GM19463 (cell line): ENCODE measurements around the gene IGSF8.

ENCODE experiments used
- ATAC-seq: cut with Tn5 transposase; IDR thresholded peaks from one replicate; pipeline ENCODE4 v1.9.1; 2021; ENCODE audit warnings: mild to moderate bottlenecking, moderate library complexity; ENCODE audit not compliant: unreplicated experiment

IGSF8 gene

GRCh38 chr1:160107512-160107911, 9.1 kb upstream of the IGSF8 start:
- ATAC-seq, result no peak

GRCh38 chr1:160105155-160105554, 6.7 kb upstream of the IGSF8 start:
- no peak for ATAC-seq

GRCh38 chr1:160104486-160104885, 6.1 kb upstream of the IGSF8 start:
- no peak for ATAC-seq

- ATAC-seq, result no peak
Measured at GRCh38 chr1:160103658-160104408, 5.4 kb upstream of the IGSF8 start.

GRCh38 chr1:160101717-160102522, 3.5 kb upstream of the IGSF8 start:
- no peak for ATAC-seq

- ATAC-seq, result peak; percentile 26
Measured at GRCh38 chr1:160101037-160101716, 2.8 kb upstream of the IGSF8 start.

- no peak for ATAC-seq
Measured at GRCh38 chr1:160099716-160100375, 1.4 kb upstream of the IGSF8 start.

GRCh38 chr1:160098852-160099561, 588 bp upstream of the IGSF8 start:
- peak; percentile 83 for ATAC-seq

GRCh38 chr1:160097151-160097910, 1.1 kb downstream of the IGSF8 start:
- no peak for ATAC-seq

- ATAC-seq, result no peak
Measured at GRCh38 chr1:160096274-160097116, 1.9 kb downstream of the IGSF8 start.

- ATAC-seq, result no peak
Measured at GRCh38 chr1:160095382-160096105, 2.9 kb downstream of the IGSF8 start.

- ATAC-seq, result no peak
Measured at GRCh38 chr1:160094806-160095205, 3.6 kb downstream of the IGSF8 start.

- no peak for ATAC-seq
Measured at GRCh38 chr1:160094291-160094625, 4.2 kb downstream of the IGSF8 start.

GRCh38 chr1:160093624-160094290, 4.7 kb downstream of the IGSF8 start:
- ATAC-seq, result no peak

- ATAC-seq, result no peak
Measured at GRCh38 chr1:160093069-160093395, 5.4 kb downstream of the IGSF8 start.

- no peak for ATAC-seq
Measured at GRCh38 chr1:160092366-160093068, 5.9 kb downstream of the IGSF8 start.

- ATAC-seq, result no peak
Measured at GRCh38 chr1:160091666-160092223, 6.7 kb downstream of the IGSF8 start.
